ENCODE measurements around the gene FAM228B. TPM values are rescaled to one million over a fixed set of nuclear protein-coding genes. Genes with fewer than 3 reads are reported as not detected.
"Not testable (repeated sequence)": the region's sequence is repeated elsewhere in the genome, so short reads cannot be mapped to it uniquely, and the experiment has no call there.

FAM228B gene
- total RNA-seq, result 10 to 100 TPM; 37.0 to 45.2 TPM
- long read RNA-seq, partial matches to known transcripts, result 0 of 7 reads
- long read RNA-seq, other reads (novel, unspliced or antisense), result 7 of 7 reads

- ATAC-seq (peak; percentile 98 to 99), DNase-seq (peak; percentile 92)
- intact Hi-C loops (cut with DNase I), result no loop called here
Measured at GRCh38 chr2:24123195-24123921, at the start of gene FAM228B, which contains the start of gene PFN4. TSS of gene FAM228B (plus strand) at chr2:24123469. CDS start at chr2:24124362, 893 bp downstream. TSS of gene PFN4 (minus strand) at chr2:24123334. CDS start at chr2:24122535, 799 bp downstream.

GRCh38 chr2:24073816-24074215 lies 49.5 kb upstream of the FAM228B start:
- intact Hi-C loops (cut with DNase I), result no loop called here
- no peak for ATAC-seq
- no peak for DNase-seq

- intact Hi-C loops (cut with DNase I), result loop anchor here in 1 of 2 donors (5.0 kb wide), 1 partner anchor 138 kb away; no protein-coding TSS in a partner anchor
Measured at GRCh38 chr2:24075259-24075658, 48.0 kb upstream of the FAM228B start.

GRCh38 chr2:24075915-24076848 lies 47.1 kb upstream of the FAM228B start, which contains the start of gene SF3B6:
TSS of gene SF3B6 (minus strand) at chr2:24076326. CDS start at chr2:24076229, 97 bp downstream.
- intact Hi-C loops (cut with DNase I), result loop anchor here in 1 of 2 donors (5.0 kb wide), 1 partner anchor 139 kb away; no protein-coding TSS in a partner anchor
- peak; percentile 98 for DNase-seq
- ATAC-seq, result peak; percentile 96 to 97

More at GRCh38 chr2:24075259-24075658, 48.0 kb upstream of the FAM228B start:
- DNase-seq, result no peak
- ATAC-seq, result no peak

- peak; percentile 1 to 9 for ATAC-seq
- DNase-seq, result no peak
- intact Hi-C loops (cut with DNase I), result loop anchor here in 1 of 2 donors (5.0 kb wide), 1 partner anchor 140 kb away; no protein-coding TSS in a partner anchor
Measured at GRCh38 chr2:24076849-24077534, 46.3 kb upstream of the FAM228B start.

GRCh38 chr2:24077535-24077877 lies 45.8 kb upstream of the FAM228B start:
- DNase-seq (peak; percentile 20), ATAC-seq (no peak)
- intact Hi-C loops (cut with DNase I), result loop anchor here in 1 of 2 donors (5.0 kb wide), 1 partner anchor 140 kb away; no protein-coding TSS in a partner anchor

GRCh38 chr2:24077879-24078278 lies 45.4 kb upstream of the FAM228B start:
- DNase-seq (no peak), ATAC-seq (no peak)
- intact Hi-C loops (cut with DNase I), result loop anchor here in 1 of 2 donors (5.0 kb wide), 1 partner anchor 141 kb away; no protein-coding TSS in a partner anchor

- no peak for ATAC-seq
- no peak for DNase-seq
- intact Hi-C loops (cut with DNase I), result loop anchor here in 1 of 2 donors (5.0 kb wide), 2 partner anchors 153 to 253 kb away; partner anchors contain the start of gene ATAD2B
Measured at GRCh38 chr2:24080701-24081100, 42.6 kb upstream of the FAM228B start.

GRCh38 chr2:24082787-24083566 lies 40.3 kb upstream of the FAM228B start:
- no peak for ATAC-seq
- intact Hi-C loops (cut with DNase I), result loop anchor here in 1 of 2 donors (5.0 kb wide), 2 partner anchors 156 to 256 kb away; partner anchors contain the start of gene ATAD2B
- DNase-seq, result peak; percentile 20

GRCh38 chr2:24083567-24084385 lies 39.5 kb upstream of the FAM228B start:
- intact Hi-C loops (cut with DNase I), result loop anchor here in 1 of 2 donors (5.0 kb wide), 2 partner anchors 156 to 256 kb away; partner anchors contain the start of gene ATAD2B

GRCh38 chr2:24084386-24085199 lies 38.7 kb upstream of the FAM228B start, which contains the start of gene TP53I3:
TSS of gene TP53I3 (minus strand) at chr2:24084834. CDS start at chr2:24084326, 508 bp downstream.
- intact Hi-C loops (cut with DNase I), result loop anchor here in 1 of 2 donors (5.0 kb wide), 2 partner anchors 157 to 257 kb away; partner anchors contain the start of gene ATAD2B
- ATAC-seq (peak; percentile 96 to 97), DNase-seq (peak; percentile 90)

More at GRCh38 chr2:24083567-24084385, 39.5 kb upstream of the FAM228B start:
- peak; percentile 63 to 75 for ATAC-seq
- peak; percentile 74 for DNase-seq

- DNase-seq (no peak), ATAC-seq (peak; percentile 3 to 10)
- intact Hi-C loops (cut with DNase I), result no loop called here
Measured at GRCh38 chr2:24085200-24085489, 38.1 kb upstream of the FAM228B start.

GRCh38 chr2:24086241-24086640 lies 37.0 kb upstream of the FAM228B start:
- ATAC-seq (no peak), DNase-seq (no peak)
- intact Hi-C loops (cut with DNase I), result no loop called here

GRCh38 chr2:24087032-24087431 lies 36.2 kb upstream of the FAM228B start:
- DNase-seq (no peak), ATAC-seq (no peak)
- intact Hi-C loops (cut with DNase I), result no loop called here

GRCh38 chr2:24088821-24089359 lies 34.4 kb upstream of the FAM228B start:
- no peak for DNase-seq
- intact Hi-C loops (cut with DNase I), result no loop called here
- ATAC-seq, result no peak

- intact Hi-C loops (cut with DNase I); DNase-seq; ATAC-seq: not testable (repeated sequence)
Measured at GRCh38 chr2:24093270-24093669, 30.0 kb upstream of the FAM228B start.
